ENCODE results near the gene NFATC2. TPM values are rescaled to one million over a fixed set of nuclear protein-coding genes. Genes with fewer than 3 reads are reported as not detected.

Gene NFATC2
- polyA plus RNA-seq, 1 of the 3 experiments (the other 2 are of a cell fraction) = 0.36 TPM

DNA sequence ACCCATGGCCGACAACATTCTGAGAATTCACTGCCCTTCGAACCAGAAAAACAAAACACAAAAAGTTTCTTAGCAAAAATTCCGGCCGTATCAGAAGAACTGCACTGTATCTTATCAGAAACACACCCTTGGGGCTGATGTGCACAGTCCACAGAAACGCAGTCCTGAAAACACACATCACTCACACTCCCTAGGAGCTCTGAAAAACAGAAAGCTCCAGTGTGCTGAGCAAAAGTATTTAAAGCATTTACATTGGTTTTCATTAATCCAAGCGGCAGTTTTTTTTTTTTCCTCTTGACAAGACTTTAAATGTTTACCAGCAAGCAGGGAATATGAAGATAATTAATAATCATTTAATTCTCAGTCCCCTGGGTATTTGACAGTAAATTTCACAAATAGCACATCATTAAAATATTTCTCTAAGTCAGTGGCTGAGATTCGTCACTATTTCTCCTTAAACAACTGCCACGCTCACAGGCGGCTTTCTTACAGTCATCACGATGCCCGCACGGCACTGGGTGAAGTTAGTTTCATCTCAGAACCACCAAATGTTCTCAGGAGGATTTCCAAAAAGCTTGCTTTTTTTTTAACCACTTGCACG lies 13.3 kb downstream of the NFATC2 start (continued):
- TF ChIP-seq USF2 (IDR thresholded peaks at IDR 0.05; ENCODE audit: borderline replicate concordance, low read depth, low read length) (no peak), NRF1 (IDR thresholded peaks at IDR 0.05; ENCODE audit: low read depth, low read length) (no peak), GABPA (IDR thresholded peaks at IDR 0.05; ENCODE audit: low read depth) (no peak), SIN3A (IDR thresholded peaks at IDR 0.05; ENCODE audit: borderline replicate concordance, low read depth, low read length) (no peak), JUND (IDR thresholded peaks at IDR 0.05) (no peak), NFIC (IDR thresholded peaks at IDR 0.05; ENCODE audit: borderline replicate concordance) (no peak)

DNA sequence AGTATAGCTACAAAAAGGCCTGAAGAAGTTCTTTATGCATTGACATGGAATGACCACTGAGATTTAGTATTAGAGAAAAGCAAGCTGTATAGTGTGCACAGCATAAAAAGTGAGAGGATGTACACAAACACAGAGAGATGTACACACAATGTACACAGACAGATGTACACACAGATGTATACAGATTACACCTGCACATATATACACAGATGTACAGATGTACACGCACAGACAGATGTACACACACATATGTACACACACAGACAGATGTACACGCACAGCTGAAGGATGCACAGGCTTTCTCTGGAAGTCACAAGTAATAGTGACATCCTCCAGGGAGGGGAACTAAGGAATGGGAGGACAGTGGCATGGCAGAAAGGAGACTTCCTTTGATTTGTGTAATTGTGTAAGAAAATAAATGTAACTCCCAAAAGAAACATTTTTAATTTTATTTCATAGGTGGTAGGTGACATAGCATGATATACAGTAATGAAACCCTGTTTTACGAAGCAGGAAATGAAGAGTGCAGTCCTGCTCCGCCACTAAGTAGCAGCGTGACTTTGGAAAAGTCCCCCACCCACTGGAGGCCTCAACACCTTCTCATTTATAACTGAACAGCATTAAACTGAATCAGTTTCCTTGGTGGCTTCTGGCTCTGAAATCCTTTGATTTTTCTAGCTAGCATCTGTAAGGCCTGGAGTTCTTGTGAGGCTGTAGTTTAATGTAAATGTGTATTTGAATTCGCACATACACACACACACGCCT lies 14.1 kb downstream of the NFATC2 start:
- WGBS (ENCODE audit: low lambda C conversion rate) = 79% methylated on average over 7 of the region's 7 CpGs
- no peaks in the 10 kb centered on the region for H3F3A ChIP-seq (replicated peaks; ENCODE audit: insufficient read depth)
- no peaks in the 10 kb centered on the region for H3K27me3 ChIP-seq (ENCODE audit: insufficient read depth)
- H4K20me1 ChIP-seq (ENCODE audit: insufficient read depth) = no peaks in the 10 kb centered on the region
- no peaks in the 10 kb centered on the region for H3K9me2 ChIP-seq
- no peaks in the 10 kb centered on the region for H3K79me2 ChIP-seq (ENCODE audit: insufficient read depth)
- no peak overlapping the region for H3K9ac ChIP-seq
- DNase-seq = no peak
- no peaks in the 10 kb centered on the region for H3K36me3 ChIP-seq (replicated peaks in 1 of 2; ENCODE audit: control insufficient read depth in 1 of 2, insufficient read depth in 2 of 2, low read length in 1 of 2)
- no peak overlapping the region for H3K4me2 ChIP-seq
- peaks cover 5% of the 10 kb centered on the region in 2 experiments; a peak in 3 of 4 replicates for H3K4me1 ChIP-seq (ENCODE audit: control insufficient read depth in 1 of 2, insufficient read depth in 2 of 2, low read depth in 1 of 2, low read length in 1 of 2)
- ChIA-PET CTCF (no interaction called here), POLR2A (no interaction called here)
- H2AFZ ChIP-seq (ENCODE audit: low read depth) = no peak overlapping the region
- TF ChIP-seq, protein P1, sequence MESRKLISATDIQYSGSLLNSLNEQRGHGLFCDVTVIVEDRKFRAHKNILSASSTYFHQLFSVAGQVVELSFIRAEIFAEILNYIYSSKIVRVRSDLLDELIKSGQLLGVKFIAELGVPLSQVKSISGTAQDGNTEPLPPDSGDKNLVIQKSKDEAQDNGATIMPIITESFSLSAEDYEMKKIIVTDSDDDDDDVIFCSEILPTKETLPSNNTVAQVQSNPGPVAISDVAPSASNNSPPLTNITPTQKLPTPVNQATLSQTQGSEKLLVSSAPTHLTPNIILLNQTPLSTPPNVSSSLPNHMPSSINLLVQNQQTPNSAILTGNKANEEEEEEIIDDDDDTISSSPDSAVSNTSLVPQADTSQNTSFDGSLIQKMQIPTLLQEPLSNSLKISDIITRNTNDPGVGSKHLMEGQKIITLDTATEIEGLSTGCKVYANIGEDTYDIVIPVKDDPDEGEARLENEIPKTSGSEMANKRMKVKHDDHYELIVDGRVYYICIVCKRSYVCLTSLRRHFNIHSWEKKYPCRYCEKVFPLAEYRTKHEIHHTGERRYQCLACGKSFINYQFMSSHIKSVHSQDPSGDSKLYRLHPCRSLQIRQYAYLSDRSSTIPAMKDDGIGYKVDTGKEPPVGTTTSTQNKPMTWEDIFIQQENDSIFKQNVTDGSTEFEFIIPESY (IDR thresholded peaks at IDR 0.05; ENCODE audit: borderline replicate concordance, low read depth) = no peak
- H3K9me3 ChIP-seq = no peaks in the 10 kb centered on the region
- H3K27ac ChIP-seq (ENCODE audit: low read depth in 2 of 2, low read length in 1 of 2) = no peak overlapping the region
- H3K4me3 ChIP-seq (ENCODE audit: low read depth in 2 of 2, low read length in 1 of 2) = no peak overlapping the region

- 97% methylated on average over 3 of the region's 4 CpGs for WGBS (ENCODE audit: low lambda C conversion rate)
- Histone ChIP-seq H3K9me2 (no peaks in the 10 kb centered on the region), H3K4me3 (ENCODE audit: low read depth in 2 of 2, low read length in 1 of 2) (no peak overlapping the region), H3K4me1 (ENCODE audit: control insufficient read depth in 1 of 2, insufficient read depth in 2 of 2, low read depth in 1 of 2, low read length in 1 of 2) (peaks cover 4 to 5% of the 10 kb centered on the region in 2 experiments; a peak in 2 of 4 replicates), H3K36me3 (replicated peaks in 1 of 2; ENCODE audit: control insufficient read depth in 1 of 2, insufficient read depth in 2 of 2, low read length in 1 of 2) (no peaks in the 10 kb centered on the region), H3K9me3 (no peaks in the 10 kb centered on the region), H4K20me1 (ENCODE audit: insufficient read depth) (no peaks in the 10 kb centered on the region), H3K4me2 (no peak overlapping the region), H3F3A (replicated peaks; ENCODE audit: insufficient read depth) (no peaks in the 10 kb centered on the region), H3K9ac (no peak overlapping the region), H2AFZ (ENCODE audit: low read depth) (no peak overlapping the region), H3K27ac (ENCODE audit: low read depth in 2 of 2, low read length in 1 of 2) (no peak overlapping the region), H3K79me2 (ENCODE audit: insufficient read depth) (no peaks in the 10 kb centered on the region), H3K27me3 (ENCODE audit: insufficient read depth) (no peaks in the 10 kb centered on the region)
- POLR2A ChIA-PET = no interaction called here
- DNase-seq = no peak
- CTCF ChIA-PET = no interaction called here
- TF ChIP-seq NRF1 (IDR thresholded peaks at IDR 0.05; ENCODE audit: low read depth, low read length) (no peak), POLR2AphosphoS5 (IDR thresholded peaks at IDR 0.05; ENCODE audit: low read depth, low read length) (no peak), YY1 (IDR thresholded peaks at IDR 0.05; ENCODE audit: low read depth) (no peak), FOXM1 (IDR thresholded peaks at IDR 0.05; ENCODE audit: low read depth) (no peak)
Observed at GRCh38 chr20:51526754-51527153, 15.8 kb downstream of the NFATC2 start.
